Ovary (tissue), 9 donors: ENCODE data around the gene MED26. TPM values are rescaled to one million over a fixed set of nuclear protein-coding genes. Genes with fewer than 3 reads are reported as not detected.
A peak's percentile ranks its signal among the peaks of the same experiment; 100 is the strongest.

ENCODE experiments used
- DNase-seq, 5 donors: peaks; one replicate each; pipeline ENCODE4 v3.0.0-alpha.2; 2019 to 2020
- H3K27ac ChIP-seq, 2 donors: fragments of 200-600 bp; one replicate each; pipeline versions ENCODE4 v1.5.1 to v1.8.0; 2019 to 2022
- H3K27me3 ChIP-seq: fragments of 200-600 bp; one replicate; pipeline ENCODE4 v1.8.0; 2022
- H3K36me3 ChIP-seq: fragments of 200-600 bp; sonication (generic); one replicate; pipeline ENCODE4 v1.5.1; 2019
- H3K4me1 ChIP-seq: one replicate; pipeline ENCODE4 v1.8.1; 2013; ENCODE audit warnings: mild to moderate bottlenecking, moderate library complexity; ENCODE audit not compliant: insufficient read depth
- H3K4me3 ChIP-seq: fragments of 200-600 bp; sonication (generic); one replicate; pipeline ENCODE4 v1.5.1; 2017
- H3K9me3 ChIP-seq, 2 donors: fragments of 200-600 bp in 1 of 2; sonication (generic) in 1 of 2; one replicate each; pipeline versions ENCODE4 v1.5.1 to v1.8.1; 2013 to 2019; ENCODE audit warnings: mild to moderate bottlenecking in 1 of 2, moderate library complexity in 1 of 2
- EP300 ChIP-seq: sonication (generic); formaldehyde crosslinking; IDR thresholded peaks from one replicate; pipeline ENCODE4 v1.6.1; 2017; ENCODE audit warnings: antibody characterized with exemption
- POLR2A ChIP-seq: fragments of 450-650 bp; IDR thresholded peaks from one replicate; pipeline ENCODE4 v1.6.1; 2017; ENCODE audit warnings: antibody characterized with exemption, mild to moderate bottlenecking, moderate library complexity
- WGBS, 3 donors: extraction: QIAGEN DNeasy Blood & Tissue Kit in 1 of 3; methylation state at CpG; one replicate each; pipeline versions ENCODE4 v1.1.5 to v1.1.7; 2013 to 2017; 5-methylcytosine and 5-hydroxymethylcytosine counted together
- intact Hi-C, 4 donors: fragments of 100-400 bp; cut with DNase I; formaldehyde crosslinking; loops; one replicate each; pipeline versions ENCODE4 v1.11.0 to v1.15.1; 2022 to 2023
- polyA plus RNA-seq, 2 donors: library from polyadenylated mRNA; stranded (reverse); fragments of 200-250 nt in 1 of 2; fragments of 350-450 nt in 1 of 2; fragmentation: Illumina TruSeq in 1 of 2; extraction: RNeasy Lipid Tissue Mini Kit (QIAGEN cat#74804) in 1 of 2; gene quantifications; one replicate each; pipeline ENCODE4 v1.2.3, GENCODE V29; 2013 to 2014
- total RNA-seq, 7 donors: library from RNA; depleted of rRNA in 2 of 7; stranded (reverse); fragments of >200 nt in 2 of 7; fragmentation: NEBNext Ultra II Directional in 3 of 7; extraction: Animal tissue kit (Norgen Biotek cat#: 25700) in 3 of 7; gene quantifications; one replicate each; pipeline versions ENCODE4 v1.1.0 to v1.2.4, GENCODE V29; 2016 to 2023
- TF ChIP-seq, protein P1 (sequence below), 3 donors: fragments of 450-650 bp in 2 of 3; fragments of 200-600 bp in 1 of 3; IDR thresholded peaks; one replicate each; pipeline versions ENCODE4 v1.5.1 to v1.8.0; 2016 to 2022; ENCODE audit warnings: antibody characterized with exemption in 3 of 3, mild to moderate bottlenecking in 1 of 3
- donor health status: DM: no; HTN: no; CAD: no; lungs with moderate emphysema.
- donor health status: DM: no; HTN: no; CAD: no.
- donor health status: Bipolar disorder and iron deficiency.
- donor health status: DM: yes; HTN: yes; CAD: no.
- donor health status: DM: no; HTN: no; CAD: no.
- donor health status: DM: yes; HTN: yes; CAD: no.

The MED26 gene
- total and polyA plus RNA-seq, 9 donors, result 3.0 to 13.2 (median 10.8) TPM

DNA sequence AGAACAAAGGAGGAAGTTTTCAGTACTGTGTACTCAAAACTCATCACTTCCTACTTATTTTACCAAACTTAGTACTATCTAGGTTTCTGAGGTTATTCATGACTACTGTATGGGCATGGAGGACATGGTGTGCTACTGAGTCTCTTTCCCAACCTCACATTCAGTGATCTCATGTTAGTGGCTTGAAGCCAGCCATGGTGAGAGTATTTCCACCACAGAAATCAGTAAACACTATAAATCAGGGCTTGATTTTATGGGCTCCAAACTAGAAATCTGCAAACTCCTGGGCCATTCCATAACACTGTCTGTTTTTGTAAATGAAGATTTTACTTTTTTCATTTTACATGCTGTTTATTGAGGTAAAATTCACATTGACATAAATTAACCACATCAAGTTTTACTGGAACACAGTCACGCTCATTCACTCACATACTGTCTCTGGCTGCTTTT, 19.7 kb downstream of the MED26 start:
- Histone ChIP-seq H3K36me3 (no peaks in the 10 kb centered on the region), H3K4me3 (no peak overlapping the region), H3K27me3 (no peaks in the 10 kb centered on the region), H3K4me1 (peaks cover 10% of the 10 kb centered on the region), H3K9me3 (no peaks in the 10 kb centered on the region), H3K27ac (no peak overlapping the region)
- TF ChIP-seq, protein P1, sequence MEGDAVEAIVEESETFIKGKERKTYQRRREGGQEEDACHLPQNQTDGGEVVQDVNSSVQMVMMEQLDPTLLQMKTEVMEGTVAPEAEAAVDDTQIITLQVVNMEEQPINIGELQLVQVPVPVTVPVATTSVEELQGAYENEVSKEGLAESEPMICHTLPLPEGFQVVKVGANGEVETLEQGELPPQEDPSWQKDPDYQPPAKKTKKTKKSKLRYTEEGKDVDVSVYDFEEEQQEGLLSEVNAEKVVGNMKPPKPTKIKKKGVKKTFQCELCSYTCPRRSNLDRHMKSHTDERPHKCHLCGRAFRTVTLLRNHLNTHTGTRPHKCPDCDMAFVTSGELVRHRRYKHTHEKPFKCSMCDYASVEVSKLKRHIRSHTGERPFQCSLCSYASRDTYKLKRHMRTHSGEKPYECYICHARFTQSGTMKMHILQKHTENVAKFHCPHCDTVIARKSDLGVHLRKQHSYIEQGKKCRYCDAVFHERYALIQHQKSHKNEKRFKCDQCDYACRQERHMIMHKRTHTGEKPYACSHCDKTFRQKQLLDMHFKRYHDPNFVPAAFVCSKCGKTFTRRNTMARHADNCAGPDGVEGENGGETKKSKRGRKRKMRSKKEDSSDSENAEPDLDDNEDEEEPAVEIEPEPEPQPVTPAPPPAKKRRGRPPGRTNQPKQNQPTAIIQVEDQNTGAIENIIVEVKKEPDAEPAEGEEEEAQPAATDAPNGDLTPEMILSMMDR (IDR thresholded peaks at IDR 0.05), result no peak
- TF ChIP-seq POLR2A (no peak), EP300 (peak; percentile 53)
- peak in 2 of 5 donors; percentile 58 to 80 for DNase-seq
- intact Hi-C loops, result no loop called here
- WGBS, 3 donors, result 32 to 49% (median 38%) methylated on average over 1 of the region's 1 CpG

DNA sequence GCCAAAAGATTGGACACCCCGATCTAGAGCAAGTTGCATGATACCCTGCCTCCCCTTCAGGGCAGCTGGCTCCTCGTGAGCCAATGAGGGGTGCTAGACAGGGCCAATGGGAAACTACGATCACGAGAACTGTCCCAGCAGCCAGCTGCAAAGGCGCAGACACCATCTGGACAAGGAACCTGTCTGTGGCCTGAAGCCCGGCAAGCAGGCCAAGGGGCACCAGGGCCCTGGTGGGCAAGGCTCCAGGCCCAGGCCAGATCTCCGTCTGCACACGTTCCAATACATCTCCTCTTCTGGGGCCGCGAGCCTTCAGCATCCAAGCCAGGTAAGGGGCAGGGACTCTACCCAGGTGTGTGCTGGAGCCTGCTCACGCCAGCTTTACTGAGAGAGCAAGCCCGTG, 20.2 kb downstream of the MED26 start:
- no peak overlapping the region for H3K4me3 ChIP-seq
- peak overlapping the region in 1 of 2 donors; percentile 52 for H3K27ac ChIP-seq
- H3K27me3 ChIP-seq, result no peaks in the 10 kb centered on the region
- WGBS, 3 donors, result 80 to 84% (median 84%) methylated on average over 12 of the region's 12 CpGs
- no peaks in the 10 kb centered on the region for H3K9me3 ChIP-seq
- TF ChIP-seq, protein P1 (IDR thresholded peaks at IDR 0.05), result no peak
- no peak for TF ChIP-seq POLR2A
- TF ChIP-seq EP300, result no peak
- peaks cover 10% of the 10 kb centered on the region for H3K4me1 ChIP-seq
- intact Hi-C loops, result no loop called here
- no peaks in the 10 kb centered on the region for H3K36me3 ChIP-seq
- DNase-seq, result no peak

DNA sequence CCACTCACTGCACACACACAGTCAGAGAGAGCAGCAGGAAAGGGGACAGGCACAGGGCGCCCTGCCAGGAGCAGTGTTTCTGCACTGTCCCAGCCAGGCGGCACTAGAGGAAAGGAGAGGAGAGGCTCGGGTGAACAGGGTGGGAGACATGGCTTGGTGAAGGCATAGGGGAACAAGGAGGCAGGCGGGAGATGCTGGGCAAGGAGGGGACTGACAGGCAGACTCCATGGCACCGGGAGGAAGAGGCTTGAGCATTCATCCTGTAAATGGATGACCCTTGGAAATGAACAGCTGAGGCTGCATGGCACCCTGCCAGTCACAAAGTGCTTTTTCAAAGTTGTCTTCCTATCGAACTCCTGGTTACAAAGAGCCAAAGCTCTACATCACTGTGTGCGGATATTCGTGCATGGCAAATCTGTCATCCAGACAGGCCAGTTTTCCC, 22.4 kb downstream of the MED26 start:
- Histone ChIP-seq H3K36me3 (no peaks in the 10 kb centered on the region), H3K4me1 (peaks cover 13% of the 10 kb centered on the region), H3K9me3 (no peaks in the 10 kb centered on the region), H3K27me3 (no peaks in the 10 kb centered on the region), H3K27ac (no peak overlapping the region), H3K4me3 (no peak overlapping the region)
- no peak for DNase-seq
- WGBS, 3 donors, result 60 to 64% (median 60%) methylated on average over 8 of the region's 8 CpGs
- intact Hi-C loops, result no loop called here
- TF ChIP-seq, protein P1 (IDR thresholded peaks at IDR 0.05), result no peak
- TF ChIP-seq EP300 (no peak), POLR2A (no peak)

DNA sequence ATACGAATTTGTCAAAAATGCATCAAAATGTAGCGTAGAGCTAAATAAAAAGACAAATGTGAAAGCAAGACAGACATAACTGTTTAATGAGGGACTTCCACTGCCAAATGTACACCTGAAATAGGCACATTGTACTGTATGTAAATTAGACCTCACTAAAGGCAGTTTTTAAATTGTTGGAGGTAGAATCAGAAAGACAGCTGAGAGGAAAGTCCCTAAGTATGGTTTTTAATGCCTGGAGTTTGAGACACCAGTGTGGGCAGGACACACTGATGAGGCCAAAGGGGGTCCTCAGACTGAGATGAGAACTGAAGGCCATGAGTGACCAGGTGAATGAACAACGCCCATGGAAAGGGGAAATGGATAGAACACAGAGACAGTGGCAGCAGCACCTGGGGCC, 22.9 kb downstream of the MED26 start:
- peaks cover 13% of the 10 kb centered on the region for H3K4me1 ChIP-seq
- no peak overlapping the region for H3K27ac ChIP-seq
- intact Hi-C loops, result no loop called here
- TF ChIP-seq POLR2A, result no peak
- TF ChIP-seq, protein P1 (IDR thresholded peaks at IDR 0.05), result no peak
- no peak for TF ChIP-seq EP300
- no peak for DNase-seq
- H3K36me3 ChIP-seq, result no peaks in the 10 kb centered on the region
- H3K4me3 ChIP-seq, result no peak overlapping the region
- no peaks in the 10 kb centered on the region for H3K27me3 ChIP-seq
- WGBS, 3 donors, result 83 to 96% (median 91%) methylated on average over 3 of the region's 3 CpGs
- H3K9me3 ChIP-seq, result no peaks in the 10 kb centered on the region
